ENCODE results near the gene SLK. TPM values are rescaled to one million over a fixed set of nuclear protein-coding genes. Genes with fewer than 3 reads are reported as not detected.

Gene SLK
- polyA plus RNA-seq, 2 donors = 34.6 to 37.3 TPM

- no peak overlapping the region for H3K4me3 ChIP-seq (ENCODE audit: low read depth in 1 of 2, low read length in 2 of 2)
- H3K36me3 ChIP-seq (ENCODE audit: control insufficient read depth in 2 of 2, insufficient read depth in 2 of 2, low read length in 1 of 2) = peaks cover 0 to 12% of the 10 kb centered on the region in 2 donors
- H3K9me3 ChIP-seq (ENCODE audit: control insufficient read depth in 2 of 2, insufficient read depth in 1 of 2, low read depth in 1 of 2, low read length in 1 of 2) = no peaks in the 10 kb centered on the region
- H3K27ac ChIP-seq (ENCODE audit: low read depth in 2 of 2, low read length in 1 of 2) = no peak overlapping the region
- H3K27me3 ChIP-seq (ENCODE audit: control insufficient read depth in 1 of 2, insufficient read depth in 2 of 2, low read length in 2 of 2) = no peaks in the 10 kb centered on the region
- H3K4me1 ChIP-seq (ENCODE audit: control insufficient read depth in 2 of 2, insufficient read depth in 2 of 2, low read length in 1 of 2) = no peaks in the 10 kb centered on the region
- 80 to 86% methylated on average over 14 of the region's 14 CpGs for WGBS, 2 donors
These were observed 75.1 kb downstream of the SLK start for GRCh38 chr10:104041891-104042535.

- H3K36me3 ChIP-seq (ENCODE audit: control insufficient read depth in 2 of 2, insufficient read depth in 2 of 2, low read length in 1 of 2) = peaks cover 0 to 7% of the 10 kb centered on the region in 2 donors
- no peaks in the 10 kb centered on the region for H3K9me3 ChIP-seq (ENCODE audit: control insufficient read depth in 2 of 2, insufficient read depth in 1 of 2, low read depth in 1 of 2, low read length in 1 of 2)
- no peaks in the 10 kb centered on the region for H3K27me3 ChIP-seq (ENCODE audit: control insufficient read depth in 1 of 2, insufficient read depth in 2 of 2, low read length in 2 of 2)
- H3K4me1 ChIP-seq (ENCODE audit: control insufficient read depth in 2 of 2, insufficient read depth in 2 of 2, low read length in 1 of 2) = no peaks in the 10 kb centered on the region
- WGBS, 2 donors = 77 to 80% methylated on average over 8 of the region's 8 CpGs
- H3K27ac ChIP-seq (ENCODE audit: low read depth in 2 of 2, low read length in 1 of 2) = no peak overlapping the region
- no peak overlapping the region for H3K4me3 ChIP-seq (ENCODE audit: low read depth in 1 of 2, low read length in 2 of 2)
These were observed 76.4 kb downstream of the SLK start for GRCh38 chr10:104043185-104043830.

- H3K36me3 ChIP-seq (ENCODE audit: control insufficient read depth in 2 of 2, insufficient read depth in 2 of 2, low read length in 1 of 2) = peaks cover 0 to 7% of the 10 kb centered on the region in 2 donors
- no peaks in the 10 kb centered on the region for H3K9me3 ChIP-seq (ENCODE audit: control insufficient read depth in 2 of 2, insufficient read depth in 1 of 2, low read depth in 1 of 2, low read length in 1 of 2)
- no peak overlapping the region for H3K27ac ChIP-seq (ENCODE audit: low read depth in 2 of 2, low read length in 1 of 2)
- no peaks in the 10 kb centered on the region for H3K4me1 ChIP-seq (ENCODE audit: control insufficient read depth in 2 of 2, insufficient read depth in 2 of 2, low read length in 1 of 2)
- H3K4me3 ChIP-seq (ENCODE audit: low read depth in 1 of 2, low read length in 2 of 2) = no peak overlapping the region
- H3K27me3 ChIP-seq (ENCODE audit: control insufficient read depth in 1 of 2, insufficient read depth in 2 of 2, low read length in 2 of 2) = no peaks in the 10 kb centered on the region
- WGBS, 2 donors = 75 to 78% methylated on average over 4 of the region's 4 CpGs
These were observed 76.9 kb downstream of the SLK start for GRCh38 chr10:104043854-104044253.

GRCh38 chr10:104045151-104046089 is 78.5 kb downstream of the SLK start:
- 80 to 82% methylated on average over 9 of the region's 9 CpGs for WGBS, 2 donors
- H3K4me3 ChIP-seq (ENCODE audit: low read depth in 1 of 2, low read length in 2 of 2) = no peak overlapping the region

GRCh38 chr10:104046651-104047050 is 79.7 kb downstream of the SLK start:
- Histone ChIP-seq H3K4me3 (ENCODE audit: low read depth in 1 of 2, low read length in 2 of 2) (no peak overlapping the region), H3K27ac (ENCODE audit: low read depth in 2 of 2, low read length in 1 of 2) (no peak overlapping the region), H3K9me3 (ENCODE audit: control insufficient read depth in 2 of 2, insufficient read depth in 1 of 2, low read depth in 1 of 2, low read length in 1 of 2) (no peaks in the 10 kb centered on the region), H3K4me1 (ENCODE audit: control insufficient read depth in 2 of 2, insufficient read depth in 2 of 2, low read length in 1 of 2) (peaks cover 5 to 6% of the 10 kb centered on the region in 2 donors), H3K27me3 (ENCODE audit: control insufficient read depth in 1 of 2, insufficient read depth in 2 of 2, low read length in 2 of 2) (no peaks in the 10 kb centered on the region), H3K36me3 (ENCODE audit: control insufficient read depth in 2 of 2, insufficient read depth in 2 of 2, low read length in 1 of 2) (no peaks in the 10 kb centered on the region)
- WGBS, 2 donors = 90 to 91% methylated on average over 6 of the region's 6 CpGs

More at GRCh38 chr10:104045151-104046089, 78.5 kb downstream of the SLK start:
- Histone ChIP-seq H3K27me3 (ENCODE audit: control insufficient read depth in 1 of 2, insufficient read depth in 2 of 2, low read length in 2 of 2) (no peaks in the 10 kb centered on the region), H3K9me3 (ENCODE audit: control insufficient read depth in 2 of 2, insufficient read depth in 1 of 2, low read depth in 1 of 2, low read length in 1 of 2) (no peaks in the 10 kb centered on the region), H3K27ac (ENCODE audit: low read depth in 2 of 2, low read length in 1 of 2) (no peak overlapping the region), H3K36me3 (ENCODE audit: control insufficient read depth in 2 of 2, insufficient read depth in 2 of 2, low read length in 1 of 2) (peaks cover 0 to 5% of the 10 kb centered on the region in 2 donors), H3K4me1 (ENCODE audit: control insufficient read depth in 2 of 2, insufficient read depth in 2 of 2, low read length in 1 of 2) (peaks cover 5 to 6% of the 10 kb centered on the region in 2 donors)

GRCh38 chr10:104049504-104050250 is 82.7 kb downstream of the SLK start:
- H3K27me3 ChIP-seq (ENCODE audit: control insufficient read depth in 1 of 2, insufficient read depth in 2 of 2, low read length in 2 of 2) = no peaks in the 10 kb centered on the region
- H3K4me1 ChIP-seq (ENCODE audit: control insufficient read depth in 2 of 2, insufficient read depth in 2 of 2, low read length in 1 of 2) = peaks cover 6 to 8% of the 10 kb centered on the region in 2 donors
- H3K27ac ChIP-seq (ENCODE audit: low read depth in 2 of 2, low read length in 1 of 2) = no peak overlapping the region
- no peaks in the 10 kb centered on the region for H3K36me3 ChIP-seq (ENCODE audit: control insufficient read depth in 2 of 2, insufficient read depth in 2 of 2, low read length in 1 of 2)
- no peaks in the 10 kb centered on the region for H3K9me3 ChIP-seq (ENCODE audit: control insufficient read depth in 2 of 2, insufficient read depth in 1 of 2, low read depth in 1 of 2, low read length in 1 of 2)
- 33 to 35% methylated on average over 8 of the region's 8 CpGs for WGBS, 2 donors
- no peak overlapping the region for H3K4me3 ChIP-seq (ENCODE audit: low read depth in 1 of 2, low read length in 2 of 2)

- 65 to 69% methylated on average over 2 of the region's 2 CpGs for WGBS, 2 donors
- no peaks in the 10 kb centered on the region for H3K27me3 ChIP-seq (ENCODE audit: control insufficient read depth in 1 of 2, insufficient read depth in 2 of 2, low read length in 2 of 2)
- H3K27ac ChIP-seq (ENCODE audit: low read depth in 2 of 2, low read length in 1 of 2) = no peak overlapping the region
These were observed 85.5 kb downstream of the SLK start for GRCh38 chr10:104052431-104052830.

GRCh38 chr10:104053201-104053600 is 86.3 kb downstream of the SLK start:
- Histone ChIP-seq H3K27me3 (ENCODE audit: control insufficient read depth in 1 of 2, insufficient read depth in 2 of 2, low read length in 2 of 2) (no peaks in the 10 kb centered on the region), H3K4me3 (ENCODE audit: low read depth in 1 of 2, low read length in 2 of 2) (no peak overlapping the region), H3K4me1 (ENCODE audit: control insufficient read depth in 2 of 2, insufficient read depth in 2 of 2, low read length in 1 of 2) (peaks cover 6 to 8% of the 10 kb centered on the region in 2 donors), H3K27ac (ENCODE audit: low read depth in 2 of 2, low read length in 1 of 2) (no peak overlapping the region), H3K36me3 (ENCODE audit: control insufficient read depth in 2 of 2, insufficient read depth in 2 of 2, low read length in 1 of 2) (no peaks in the 10 kb centered on the region), H3K9me3 (ENCODE audit: control insufficient read depth in 2 of 2, insufficient read depth in 1 of 2, low read depth in 1 of 2, low read length in 1 of 2) (no peaks in the 10 kb centered on the region)
- WGBS, 2 donors = 67 to 72% methylated on average over 4 of the region's 4 CpGs

More at GRCh38 chr10:104052431-104052830, 85.5 kb downstream of the SLK start:
- Histone ChIP-seq H3K4me3 (ENCODE audit: low read depth in 1 of 2, low read length in 2 of 2) (no peak overlapping the region), H3K9me3 (ENCODE audit: control insufficient read depth in 2 of 2, insufficient read depth in 1 of 2, low read depth in 1 of 2, low read length in 1 of 2) (no peaks in the 10 kb centered on the region), H3K4me1 (ENCODE audit: control insufficient read depth in 2 of 2, insufficient read depth in 2 of 2, low read length in 1 of 2) (peaks cover 6 to 8% of the 10 kb centered on the region in 2 donors), H3K36me3 (ENCODE audit: control insufficient read depth in 2 of 2, insufficient read depth in 2 of 2, low read length in 1 of 2) (no peaks in the 10 kb centered on the region)

GRCh38 chr10:104054430-104054829 is 87.5 kb downstream of the SLK start:
- H3K36me3 ChIP-seq (ENCODE audit: control insufficient read depth in 2 of 2, insufficient read depth in 2 of 2, low read length in 1 of 2) = no peaks in the 10 kb centered on the region
- H3K27ac ChIP-seq (ENCODE audit: low read depth in 2 of 2, low read length in 1 of 2) = no peak overlapping the region
- WGBS, 2 donors = 61 to 67% methylated on average over 8 of the region's 8 CpGs
- H3K4me3 ChIP-seq (ENCODE audit: low read depth in 1 of 2, low read length in 2 of 2) = no peak overlapping the region
- H3K9me3 ChIP-seq (ENCODE audit: control insufficient read depth in 2 of 2, insufficient read depth in 1 of 2, low read depth in 1 of 2, low read length in 1 of 2) = no peaks in the 10 kb centered on the region
- H3K4me1 ChIP-seq (ENCODE audit: control insufficient read depth in 2 of 2, insufficient read depth in 2 of 2, low read length in 1 of 2) = peaks cover under 1 to 3% of the 10 kb centered on the region in 2 donors
- no peaks in the 10 kb centered on the region for H3K27me3 ChIP-seq (ENCODE audit: control insufficient read depth in 1 of 2, insufficient read depth in 2 of 2, low read length in 2 of 2)

Measured in esophagus (tissue), 2 donors.